HepG2 (cell line): ENCODE measurements around the gene TXNRD2. TPM values are rescaled to one million over a fixed set of nuclear protein-coding genes. Genes with fewer than 3 reads are reported as not detected.
A peak's percentile ranks its signal among the peaks of the same experiment; 100 is the strongest.

Experiments used
- ADNP ChIP-seq: sonication (generic); formaldehyde crosslinking; IDR thresholded peaks from 2 replicates; pipeline ENCODE4 v1.4.0; 2020; ENCODE audit warnings: missing genetic modification reagents
- CBX5 ChIP-seq: sonication (generic); formaldehyde crosslinking; IDR thresholded peaks from 2 replicates; pipeline ENCODE4 v1.4.0; 2020; ENCODE audit warnings: missing genetic modification reagents, borderline replicate concordance
- FOXO1 ChIP-seq: sonication (generic); formaldehyde crosslinking; IDR thresholded peaks from 2 replicates; pipeline ENCODE4 v1.4.0; 2020; ENCODE audit warnings: missing genetic modification reagents
- MTF1 ChIP-seq: sonication (generic); formaldehyde crosslinking; IDR thresholded peaks from 2 replicates; pipeline ENCODE4 v1.5.0; 2020; ENCODE audit warnings: missing genetic modification reagents
- SNAPC2 ChIP-seq: sonication (generic); formaldehyde crosslinking; IDR thresholded peaks from 2 replicates; pipeline ENCODE4 v1.8.1; 2022; ENCODE audit warnings: mild to moderate bottlenecking, missing genetic modification reagents
- SNRNP70 ChIP-seq: fragments of 200-400 bp; formaldehyde crosslinking; IDR thresholded peaks from 2 replicates; pipeline ENCODE4 v1.6.1; 2017; ENCODE audit warnings: mild to moderate bottlenecking, low read depth, low read length, moderate library complexity
- THAP11 ChIP-seq: IDR thresholded peaks from 2 replicates; pipeline ENCODE4 v1.6.1; 2016; ENCODE audit warnings: missing biosample characterization, missing genetic modification reagents
- THAP8 ChIP-seq: sonication (generic); formaldehyde crosslinking; IDR thresholded peaks from 2 replicates; pipeline ENCODE4 v1.5.1; 2020; ENCODE audit warnings: missing genetic modification reagents, mild to moderate bottlenecking, borderline replicate concordance
- ZNF275 ChIP-seq: sonication (generic); formaldehyde crosslinking; IDR thresholded peaks from 2 replicates; pipeline ENCODE4 v1.8.0; 2022; ENCODE audit warnings: missing genetic modification reagents, mild to moderate bottlenecking, inconsistent platforms, borderline replicate concordance
- ZNF33B ChIP-seq: sonication (generic); formaldehyde crosslinking; IDR thresholded peaks from 2 replicates; pipeline ENCODE4 v1.5.1; 2020; ENCODE audit warnings: mild to moderate bottlenecking, missing genetic modification reagents
- ZNF460 ChIP-seq: sonication (generic); formaldehyde crosslinking; IDR thresholded peaks from 2 replicates; pipeline ENCODE4 v1.5.1; 2020; ENCODE audit warnings: missing genetic modification reagents, mild to moderate bottlenecking, borderline replicate concordance
- ZNF670 ChIP-seq: sonication (generic); formaldehyde crosslinking; IDR thresholded peaks from 2 replicates; pipeline ENCODE4 v1.8.0; 2022; ENCODE audit warnings: mild to moderate bottlenecking, missing genetic modification reagents, borderline replicate concordance
- ZNF766 ChIP-seq: sonication (generic); formaldehyde crosslinking; IDR thresholded peaks from 2 replicates; pipeline ENCODE4 v1.5.0; 2020; ENCODE audit warnings: missing genetic modification reagents, borderline replicate concordance
- ZSCAN22 ChIP-seq: sonication (generic); formaldehyde crosslinking; IDR thresholded peaks from 2 replicates; pipeline ENCODE4 v1.4.0; 2020; ENCODE audit warnings: mild to moderate bottlenecking, missing genetic modification reagents
- polyA plus RNA-seq, 8 experiments: library from polyadenylated mRNA; depleted of rRNA in 3 of 8; stranded (reverse) in 7 of 8; unstranded in 1 of 8; fragments of >200 nt; fragmentation: Illumina TruSeq in 4 of 8; extraction: Trizol in 4 of 8; gene quantifications; 2 replicates each; pipeline versions ENCODE4 v1.2.1 to v1.2.3, GENCODE V29; 2011 to 2016; ENCODE audit warnings: low read depth in 4 of 8, missing spikeins in 1 of 8, mixed read lengths in 1 of 8; ENCODE audit not compliant: insufficient read depth in 1 of 8
- total RNA-seq, 5 experiments: library from RNA; depleted of rRNA; stranded (reverse); fragments of >200 nt; fragmentation: Illumina TruSeq; extraction: Trizol; gene quantifications; 2 replicates each; pipeline ENCODE4 v1.2.3, GENCODE V29; 2016; ENCODE audit warnings: low read depth in 1 of 5
- TF ChIP-seq, protein P1 (sequence below): sonication (generic); formaldehyde crosslinking; IDR thresholded peaks from 2 replicates; pipeline ENCODE4 v1.4.0; 2020; ENCODE audit warnings: missing genetic modification reagents
- TF ChIP-seq, protein P2 (sequence below): sonication (generic); formaldehyde crosslinking; IDR thresholded peaks from 2 replicates; pipeline ENCODE4 v1.9.0; 2021; ENCODE audit warnings: mild to moderate bottlenecking, missing genetic modification reagents

TXNRD2 gene
- total and polyA plus RNA-seq, 2 of the 13 experiments (the other 11 are each of a cell fraction or from before 2014, with no cell fraction given): 17.5 to 18.6 TPM

- TF ChIP-seq, protein P1, sequence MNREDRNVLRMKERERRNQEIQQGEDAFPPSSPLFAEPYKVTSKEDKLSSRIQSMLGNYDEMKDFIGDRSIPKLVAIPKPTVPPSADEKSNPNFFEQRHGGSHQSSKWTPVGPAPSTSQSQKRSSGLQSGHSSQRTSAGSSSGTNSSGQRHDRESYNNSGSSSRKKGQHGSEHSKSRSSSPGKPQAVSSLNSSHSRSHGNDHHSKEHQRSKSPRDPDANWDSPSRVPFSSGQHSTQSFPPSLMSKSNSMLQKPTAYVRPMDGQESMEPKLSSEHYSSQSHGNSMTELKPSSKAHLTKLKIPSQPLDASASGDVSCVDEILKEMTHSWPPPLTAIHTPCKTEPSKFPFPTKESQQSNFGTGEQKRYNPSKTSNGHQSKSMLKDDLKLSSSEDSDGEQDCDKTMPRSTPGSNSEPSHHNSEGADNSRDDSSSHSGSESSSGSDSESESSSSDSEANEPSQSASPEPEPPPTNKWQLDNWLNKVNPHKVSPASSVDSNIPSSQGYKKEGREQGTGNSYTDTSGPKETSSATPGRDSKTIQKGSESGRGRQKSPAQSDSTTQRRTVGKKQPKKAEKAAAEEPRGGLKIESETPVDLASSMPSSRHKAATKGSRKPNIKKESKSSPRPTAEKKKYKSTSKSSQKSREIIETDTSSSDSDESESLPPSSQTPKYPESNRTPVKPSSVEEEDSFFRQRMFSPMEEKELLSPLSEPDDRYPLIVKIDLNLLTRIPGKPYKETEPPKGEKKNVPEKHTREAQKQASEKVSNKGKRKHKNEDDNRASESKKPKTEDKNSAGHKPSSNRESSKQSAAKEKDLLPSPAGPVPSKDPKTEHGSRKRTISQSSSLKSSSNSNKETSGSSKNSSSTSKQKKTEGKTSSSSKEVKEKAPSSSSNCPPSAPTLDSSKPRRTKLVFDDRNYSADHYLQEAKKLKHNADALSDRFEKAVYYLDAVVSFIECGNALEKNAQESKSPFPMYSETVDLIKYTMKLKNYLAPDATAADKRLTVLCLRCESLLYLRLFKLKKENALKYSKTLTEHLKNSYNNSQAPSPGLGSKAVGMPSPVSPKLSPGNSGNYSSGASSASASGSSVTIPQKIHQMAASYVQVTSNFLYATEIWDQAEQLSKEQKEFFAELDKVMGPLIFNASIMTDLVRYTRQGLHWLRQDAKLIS (CRISPR knock-in tag): no peak
- TF ChIP-seq ADNP (CRISPR knock-in tag) (no peak), THAP8 (no peak), SNRNP70 (no peak), FOXO1 (CRISPR knock-in tag) (no peak; the same call in 1 of the 2 replicates), ZNF275 (CRISPR knock-in tag) (0 out of 2 replicates have a peak, but pooled peaks have one; percentile 3), CBX5 (CRISPR knock-in tag) (peak; percentile 38; the same call in 1 of the 2 replicates), SNAPC2 (CRISPR knock-in tag) (peak; percentile 42; the same call in 1 of the 2 replicates), MTF1 (CRISPR knock-in tag) (no peak), ZSCAN22 (CRISPR knock-in tag) (no peak), THAP11 (CRISPR knock-in tag) (peak; percentile 51; the same call in 1 of the 2 replicates), ZNF766 (peak; percentile 22; the same call in 1 of the 2 replicates), ZNF670 (CRISPR knock-in tag) (peak; percentile 32; the same call in 1 of the 2 replicates), ZNF460 (CRISPR knock-in tag) (no peak), ZNF33B (CRISPR knock-in tag) (no peak)
- TF ChIP-seq, protein P2, sequence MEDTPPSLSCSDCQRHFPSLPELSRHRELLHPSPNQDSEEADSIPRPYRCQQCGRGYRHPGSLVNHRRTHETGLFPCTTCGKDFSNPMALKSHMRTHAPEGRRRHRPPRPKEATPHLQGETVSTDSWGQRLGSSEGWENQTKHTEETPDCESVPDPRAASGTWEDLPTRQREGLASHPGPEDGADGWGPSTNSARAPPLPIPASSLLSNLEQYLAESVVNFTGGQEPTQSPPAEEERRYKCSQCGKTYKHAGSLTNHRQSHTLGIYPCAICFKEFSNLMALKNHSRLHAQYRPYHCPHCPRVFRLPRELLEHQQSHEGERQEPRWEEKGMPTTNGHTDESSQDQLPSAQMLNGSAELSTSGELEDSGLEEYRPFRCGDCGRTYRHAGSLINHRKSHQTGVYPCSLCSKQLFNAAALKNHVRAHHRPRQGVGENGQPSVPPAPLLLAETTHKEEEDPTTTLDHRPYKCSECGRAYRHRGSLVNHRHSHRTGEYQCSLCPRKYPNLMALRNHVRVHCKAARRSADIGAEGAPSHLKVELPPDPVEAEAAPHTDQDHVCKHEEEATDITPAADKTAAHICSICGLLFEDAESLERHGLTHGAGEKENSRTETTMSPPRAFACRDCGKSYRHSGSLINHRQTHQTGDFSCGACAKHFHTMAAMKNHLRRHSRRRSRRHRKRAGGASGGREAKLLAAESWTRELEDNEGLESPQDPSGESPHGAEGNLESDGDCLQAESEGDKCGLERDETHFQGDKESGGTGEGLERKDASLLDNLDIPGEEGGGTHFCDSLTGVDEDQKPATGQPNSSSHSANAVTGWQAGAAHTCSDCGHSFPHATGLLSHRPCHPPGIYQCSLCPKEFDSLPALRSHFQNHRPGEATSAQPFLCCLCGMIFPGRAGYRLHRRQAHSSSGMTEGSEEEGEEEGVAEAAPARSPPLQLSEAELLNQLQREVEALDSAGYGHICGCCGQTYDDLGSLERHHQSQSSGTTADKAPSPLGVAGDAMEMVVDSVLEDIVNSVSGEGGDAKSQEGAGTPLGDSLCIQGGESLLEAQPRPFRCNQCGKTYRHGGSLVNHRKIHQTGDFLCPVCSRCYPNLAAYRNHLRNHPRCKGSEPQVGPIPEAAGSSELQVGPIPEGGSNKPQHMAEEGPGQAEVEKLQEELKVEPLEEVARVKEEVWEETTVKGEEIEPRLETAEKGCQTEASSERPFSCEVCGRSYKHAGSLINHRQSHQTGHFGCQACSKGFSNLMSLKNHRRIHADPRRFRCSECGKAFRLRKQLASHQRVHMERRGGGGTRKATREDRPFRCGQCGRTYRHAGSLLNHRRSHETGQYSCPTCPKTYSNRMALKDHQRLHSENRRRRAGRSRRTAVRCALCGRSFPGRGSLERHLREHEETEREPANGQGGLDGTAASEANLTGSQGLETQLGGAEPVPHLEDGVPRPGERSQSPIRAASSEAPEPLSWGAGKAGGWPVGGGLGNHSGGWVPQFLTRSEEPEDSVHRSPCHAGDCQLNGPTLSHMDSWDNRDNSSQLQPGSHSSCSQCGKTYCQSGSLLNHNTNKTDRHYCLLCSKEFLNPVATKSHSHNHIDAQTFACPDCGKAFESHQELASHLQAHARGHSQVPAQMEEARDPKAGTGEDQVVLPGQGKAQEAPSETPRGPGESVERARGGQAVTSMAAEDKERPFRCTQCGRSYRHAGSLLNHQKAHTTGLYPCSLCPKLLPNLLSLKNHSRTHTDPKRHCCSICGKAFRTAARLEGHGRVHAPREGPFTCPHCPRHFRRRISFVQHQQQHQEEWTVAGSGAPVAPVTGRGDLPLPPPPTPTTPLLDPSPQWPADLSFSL (CRISPR knock-in tag): no peak; the same call in 1 of the 2 replicates
These were observed 85.9 kb downstream of the TXNRD2 start (continued) for GRCh38 chr22:19855504-19856409.
